GM21528 (cell line): ENCODE measurements around the gene ARL6.
A peak's percentile ranks its signal among the peaks of the same experiment; 100 is the strongest.
"Not testable (repeated sequence)": the region's sequence is repeated elsewhere in the genome, so short reads cannot be mapped to it uniquely, and the experiment has no call there.

Experiments used
- ATAC-seq: cut with Tn5 transposase; IDR thresholded peaks from one replicate; pipeline ENCODE4 v1.9.1; 2021; ENCODE audit warnings: mild to moderate bottlenecking, moderate library complexity; ENCODE audit not compliant: unreplicated experiment, low FRiP score

ARL6 gene

GRCh38 chr3:97820780-97821179, 56.2 kb downstream of the ARL6 start:
- ATAC-seq = no peak

- peak; percentile 53 for ATAC-seq
Observed at GRCh38 chr3:97821287-97821773, 56.8 kb downstream of the ARL6 start.

GRCh38 chr3:97821774-97822358, 57.3 kb downstream of the ARL6 start, which contains the start of gene CRYBG3:
Gene CRYBG3 (plus strand): TSS chr3:97822011. CDS start chr3:97822207, 196 bp downstream.
- peak; percentile 99 for ATAC-seq

GRCh38 chr3:97822359-97822775, 57.8 kb downstream of the ARL6 start:
- peak; percentile 43 for ATAC-seq

GRCh38 chr3:97823046-97824004, 58.8 kb downstream of the ARL6 start:
- ATAC-seq = no peak

GRCh38 chr3:97825101-97825500, 60.5 kb downstream of the ARL6 start:
- ATAC-seq = no peak

- ATAC-seq = no peak
Observed at GRCh38 chr3:97827741-97828471, 63.3 kb downstream of the ARL6 start.

GRCh38 chr3:97829198-97829597, 64.6 kb downstream of the ARL6 start:
- ATAC-seq = no peak

GRCh38 chr3:97830638-97831037, 66.1 kb downstream of the ARL6 start:
- ATAC-seq = no peak

GRCh38 chr3:97831140-97831539, 66.6 kb downstream of the ARL6 start:
- ATAC-seq = no peak

GRCh38 chr3:97833184-97833583, 68.6 kb downstream of the ARL6 start:
- ATAC-seq = not testable (repeated sequence)

GRCh38 chr3:97835761-97836160, 71.2 kb downstream of the ARL6 start:
- no peak for ATAC-seq

GRCh38 chr3:97838393-97838792, 73.8 kb downstream of the ARL6 start:
- no peak for ATAC-seq

- no peak for ATAC-seq
Observed at GRCh38 chr3:97839944-97840343, 75.4 kb downstream of the ARL6 start.

- no peak for ATAC-seq
Observed at GRCh38 chr3:97841304-97841703, 76.7 kb downstream of the ARL6 start.

GRCh38 chr3:97841956-97842355, 77.4 kb downstream of the ARL6 start:
- ATAC-seq = no peak

GRCh38 chr3:97848779-97849178, 84.2 kb downstream of the ARL6 start:
- no peak for ATAC-seq
